ENCODE measurements around the gene DIAPH1.

GRCh38 chr5:141641634-141642267 lies 23.0 kb upstream of the DIAPH1 start:
- TF ChIP-seq CTCF (IDR thresholded peaks at IDR 0.05; ENCODE audit: low read length) (peak; percentile 14; the same call in 1 of the 2 replicates), EZH2phosphoT487 (IDR thresholded peaks at IDR 0.05; ENCODE audit: low read length) (no peak)
